Esophagus squamous epithelium (tissue), 4 donors: ENCODE results near the gene STK32A.

Experiments
- POLR2A ChIP-seq, 4 donors: fragments of 450-650 bp; IDR thresholded peaks; one replicate each; pipeline ENCODE4 v1.6.1; 2017; ENCODE audit warnings: antibody characterized with exemption in 4 of 4, mild to moderate bottlenecking in 4 of 4, moderate library complexity in 3 of 4
- TF ChIP-seq, protein P1 (sequence below), 6 experiments: fragments of 450-650 bp in 4 of 6; fragments of 200-600 bp in 2 of 6; sonication (generic) in 2 of 6; IDR thresholded peaks; one replicate each; pipeline ENCODE4 v1.5.1; 2016 to 2019; ENCODE audit warnings: antibody characterized with exemption in 6 of 6, mild to moderate bottlenecking in 4 of 6, moderate library complexity in 4 of 6

DNA sequence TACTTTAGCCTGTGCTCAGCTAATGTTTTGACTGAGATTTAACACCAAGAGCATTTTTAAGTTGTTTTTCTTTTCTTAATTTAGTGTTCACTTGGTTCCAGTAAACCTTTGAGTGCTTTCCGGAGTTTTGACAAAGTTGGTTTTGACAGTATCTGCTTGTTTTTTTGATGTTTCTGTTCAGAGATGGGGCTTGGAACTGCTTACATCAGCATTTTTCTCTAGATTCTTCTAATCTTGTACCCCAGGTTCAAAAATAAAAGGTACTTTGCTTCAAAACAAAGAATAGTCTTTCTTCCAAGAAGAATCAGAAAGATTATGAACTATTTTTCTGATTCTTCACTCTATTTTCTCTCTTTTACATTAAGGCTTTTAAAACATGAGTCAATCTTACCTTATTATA, 142.9 kb downstream of the STK32A start:
- TF ChIP-seq, protein P1, sequence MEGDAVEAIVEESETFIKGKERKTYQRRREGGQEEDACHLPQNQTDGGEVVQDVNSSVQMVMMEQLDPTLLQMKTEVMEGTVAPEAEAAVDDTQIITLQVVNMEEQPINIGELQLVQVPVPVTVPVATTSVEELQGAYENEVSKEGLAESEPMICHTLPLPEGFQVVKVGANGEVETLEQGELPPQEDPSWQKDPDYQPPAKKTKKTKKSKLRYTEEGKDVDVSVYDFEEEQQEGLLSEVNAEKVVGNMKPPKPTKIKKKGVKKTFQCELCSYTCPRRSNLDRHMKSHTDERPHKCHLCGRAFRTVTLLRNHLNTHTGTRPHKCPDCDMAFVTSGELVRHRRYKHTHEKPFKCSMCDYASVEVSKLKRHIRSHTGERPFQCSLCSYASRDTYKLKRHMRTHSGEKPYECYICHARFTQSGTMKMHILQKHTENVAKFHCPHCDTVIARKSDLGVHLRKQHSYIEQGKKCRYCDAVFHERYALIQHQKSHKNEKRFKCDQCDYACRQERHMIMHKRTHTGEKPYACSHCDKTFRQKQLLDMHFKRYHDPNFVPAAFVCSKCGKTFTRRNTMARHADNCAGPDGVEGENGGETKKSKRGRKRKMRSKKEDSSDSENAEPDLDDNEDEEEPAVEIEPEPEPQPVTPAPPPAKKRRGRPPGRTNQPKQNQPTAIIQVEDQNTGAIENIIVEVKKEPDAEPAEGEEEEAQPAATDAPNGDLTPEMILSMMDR (IDR thresholded peaks at IDR 0.05), result no peak
- no peak for TF ChIP-seq POLR2A (IDR thresholded peaks at IDR 0.05)
